Upper lobe of left lung (tissue), 4 donors: ENCODE measurements around the gene TTC28.

Experiments
- POLR2A ChIP-seq, 4 donors: fragments of 450-650 bp; IDR thresholded peaks; one replicate each; pipeline ENCODE4 v1.5.1; 2016 to 2017; ENCODE audit warnings: antibody characterized with exemption in 4 of 4, mild to moderate bottlenecking in 2 of 4
- TF ChIP-seq, protein P1 (sequence below), 6 experiments: fragments of 450-650 bp in 4 of 6; fragments of 200-600 bp in 2 of 6; sonication (generic) in 2 of 6; IDR thresholded peaks; one replicate each; pipeline ENCODE4 v1.5.1; 2016 to 2019; ENCODE audit warnings: antibody characterized with exemption in 6 of 6

DNA sequence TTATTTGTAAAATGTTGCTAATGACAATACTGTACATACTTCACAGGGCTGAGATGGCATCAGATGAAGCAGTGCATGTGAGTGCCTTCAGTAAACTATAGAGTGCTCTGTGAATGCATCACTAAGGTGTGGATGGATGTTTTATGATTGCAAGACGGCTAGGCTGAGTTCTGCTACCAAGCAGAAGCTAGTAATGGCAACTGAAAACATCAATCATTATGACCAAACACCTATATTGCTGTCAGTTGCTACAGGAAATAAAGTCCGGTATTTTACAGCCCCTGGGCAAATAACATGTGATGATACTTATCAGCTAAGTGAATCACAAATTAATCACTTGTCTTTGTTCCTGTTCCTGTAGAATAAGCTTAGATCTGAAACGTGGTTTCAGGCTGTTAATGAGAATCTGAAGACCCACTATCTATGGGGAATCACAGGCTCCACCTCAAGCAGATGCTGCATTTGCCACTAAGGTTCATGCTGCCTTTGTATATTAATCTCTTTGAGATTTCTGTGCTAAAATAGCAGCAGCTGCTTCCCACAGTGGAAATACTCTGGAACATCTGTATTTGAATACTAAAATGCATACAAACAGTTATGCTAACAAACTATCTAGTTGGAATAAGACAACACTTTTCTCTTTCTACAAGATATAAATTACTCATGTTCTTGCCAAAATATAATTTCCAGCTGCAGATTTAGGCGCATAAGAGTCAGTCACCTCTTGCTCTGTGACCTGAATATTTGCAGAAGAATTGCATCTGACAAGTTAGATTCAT lies 506.6 kb downstream of the TTC28 start:
- TF ChIP-seq, protein P1, sequence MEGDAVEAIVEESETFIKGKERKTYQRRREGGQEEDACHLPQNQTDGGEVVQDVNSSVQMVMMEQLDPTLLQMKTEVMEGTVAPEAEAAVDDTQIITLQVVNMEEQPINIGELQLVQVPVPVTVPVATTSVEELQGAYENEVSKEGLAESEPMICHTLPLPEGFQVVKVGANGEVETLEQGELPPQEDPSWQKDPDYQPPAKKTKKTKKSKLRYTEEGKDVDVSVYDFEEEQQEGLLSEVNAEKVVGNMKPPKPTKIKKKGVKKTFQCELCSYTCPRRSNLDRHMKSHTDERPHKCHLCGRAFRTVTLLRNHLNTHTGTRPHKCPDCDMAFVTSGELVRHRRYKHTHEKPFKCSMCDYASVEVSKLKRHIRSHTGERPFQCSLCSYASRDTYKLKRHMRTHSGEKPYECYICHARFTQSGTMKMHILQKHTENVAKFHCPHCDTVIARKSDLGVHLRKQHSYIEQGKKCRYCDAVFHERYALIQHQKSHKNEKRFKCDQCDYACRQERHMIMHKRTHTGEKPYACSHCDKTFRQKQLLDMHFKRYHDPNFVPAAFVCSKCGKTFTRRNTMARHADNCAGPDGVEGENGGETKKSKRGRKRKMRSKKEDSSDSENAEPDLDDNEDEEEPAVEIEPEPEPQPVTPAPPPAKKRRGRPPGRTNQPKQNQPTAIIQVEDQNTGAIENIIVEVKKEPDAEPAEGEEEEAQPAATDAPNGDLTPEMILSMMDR (IDR thresholded peaks at IDR 0.05): no peak
- TF ChIP-seq POLR2A (IDR thresholded peaks at IDR 0.05): no peak
